ENCODE results near the gene USH2A.

USH2A gene

DNA sequence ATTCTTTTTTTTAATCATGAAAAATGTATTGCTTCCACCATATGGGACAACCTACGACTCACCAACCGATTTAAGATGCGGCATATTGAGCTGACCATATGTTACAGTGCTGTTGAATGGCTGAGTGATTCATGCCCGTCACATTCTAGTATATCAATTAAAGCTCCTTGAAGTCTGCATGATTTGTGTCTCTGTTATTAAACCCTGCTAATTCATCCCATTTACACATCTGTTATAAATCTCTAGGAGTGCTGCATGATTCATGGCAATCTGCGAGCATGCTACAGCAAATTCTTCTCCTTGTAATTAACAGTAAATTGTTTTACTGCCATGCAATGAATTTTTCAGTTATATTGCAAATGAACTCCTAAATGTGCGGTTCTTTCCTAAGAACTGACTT is 239.8 kb downstream of the USH2A start:
- H3K27me3 ChIP-seq (ENCODE audit: insufficient read depth, low read length, poor library complexity, severe bottlenecking) = no peaks in the 10 kb centered on the region
- H3K36me3 ChIP-seq (ENCODE audit: insufficient read depth, low read length) = no peaks in the 10 kb centered on the region
- no peaks in the 10 kb centered on the region for H3K9me2 ChIP-seq (replicated peaks; ENCODE audit: low read depth, low read length)
- H3K4me3 ChIP-seq (ENCODE audit: low read length, poor library complexity, severe bottlenecking) = no peak overlapping the region
- H3K9me3 ChIP-seq (ENCODE audit: insufficient read depth, low read depth, low read length) = no peaks in the 10 kb centered on the region
- H3K9ac ChIP-seq (ENCODE audit: low read depth, low read length, poor library complexity, severe bottlenecking) = no peak overlapping the region
- H3K4me2 ChIP-seq (ENCODE audit: low read depth, low read length, poor library complexity, severe bottlenecking) = no peak overlapping the region
- H3F3A ChIP-seq (ENCODE audit: low read depth) = no peaks in the 10 kb centered on the region
- H3K4me1 ChIP-seq (ENCODE audit: insufficient read depth, low read length, poor library complexity, severe bottlenecking) = no peaks in the 10 kb centered on the region
- TF ChIP-seq, protein P1, sequence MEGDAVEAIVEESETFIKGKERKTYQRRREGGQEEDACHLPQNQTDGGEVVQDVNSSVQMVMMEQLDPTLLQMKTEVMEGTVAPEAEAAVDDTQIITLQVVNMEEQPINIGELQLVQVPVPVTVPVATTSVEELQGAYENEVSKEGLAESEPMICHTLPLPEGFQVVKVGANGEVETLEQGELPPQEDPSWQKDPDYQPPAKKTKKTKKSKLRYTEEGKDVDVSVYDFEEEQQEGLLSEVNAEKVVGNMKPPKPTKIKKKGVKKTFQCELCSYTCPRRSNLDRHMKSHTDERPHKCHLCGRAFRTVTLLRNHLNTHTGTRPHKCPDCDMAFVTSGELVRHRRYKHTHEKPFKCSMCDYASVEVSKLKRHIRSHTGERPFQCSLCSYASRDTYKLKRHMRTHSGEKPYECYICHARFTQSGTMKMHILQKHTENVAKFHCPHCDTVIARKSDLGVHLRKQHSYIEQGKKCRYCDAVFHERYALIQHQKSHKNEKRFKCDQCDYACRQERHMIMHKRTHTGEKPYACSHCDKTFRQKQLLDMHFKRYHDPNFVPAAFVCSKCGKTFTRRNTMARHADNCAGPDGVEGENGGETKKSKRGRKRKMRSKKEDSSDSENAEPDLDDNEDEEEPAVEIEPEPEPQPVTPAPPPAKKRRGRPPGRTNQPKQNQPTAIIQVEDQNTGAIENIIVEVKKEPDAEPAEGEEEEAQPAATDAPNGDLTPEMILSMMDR (conservative IDR thresholded peaks at IDR 0.05; ENCODE audit: low read length) = no peak
- no peak for TF ChIP-seq EZH2phosphoT487 (IDR thresholded peaks at IDR 0.05; ENCODE audit: borderline replicate concordance)
- H3K79me2 ChIP-seq (ENCODE audit: insufficient read depth, low read length) = no peaks in the 10 kb centered on the region
- H2AFZ ChIP-seq (ENCODE audit: low read length) = no peak overlapping the region
- no peaks in the 10 kb centered on the region for H4K20me1 ChIP-seq (ENCODE audit: insufficient read depth, low read length, poor library complexity, severe bottlenecking)

DNA sequence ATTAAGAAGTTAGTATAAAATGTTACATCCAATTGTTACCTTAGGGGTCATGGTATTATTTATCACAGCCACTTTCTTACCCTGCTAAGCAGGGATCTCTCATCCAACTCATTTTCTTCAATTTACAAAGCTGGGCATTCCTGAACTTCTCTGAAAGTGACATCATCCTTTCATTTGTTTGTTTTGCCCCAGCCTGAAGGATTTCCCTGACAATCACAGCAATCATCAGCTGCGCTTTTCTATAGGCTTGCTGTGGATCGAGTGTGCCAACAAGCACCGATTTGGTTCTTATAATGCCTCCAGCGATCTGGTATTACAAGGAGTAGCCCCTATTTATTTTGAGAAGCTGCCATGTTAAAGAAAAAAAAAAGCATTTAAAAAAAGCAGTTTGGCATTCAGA is 240.2 kb downstream of the USH2A start:
- Histone ChIP-seq H3K9ac (ENCODE audit: low read depth, low read length, poor library complexity, severe bottlenecking) (no peak overlapping the region), H3K4me2 (ENCODE audit: low read depth, low read length, poor library complexity, severe bottlenecking) (no peak overlapping the region), H3K4me3 (ENCODE audit: low read length, poor library complexity, severe bottlenecking) (no peak overlapping the region), H4K20me1 (ENCODE audit: insufficient read depth, low read length, poor library complexity, severe bottlenecking) (no peaks in the 10 kb centered on the region), H3K27me3 (ENCODE audit: insufficient read depth, low read length, poor library complexity, severe bottlenecking) (no peaks in the 10 kb centered on the region), H3K9me2 (replicated peaks; ENCODE audit: low read depth, low read length) (no peaks in the 10 kb centered on the region), H3K36me3 (ENCODE audit: insufficient read depth, low read length) (no peaks in the 10 kb centered on the region), H3K9me3 (ENCODE audit: insufficient read depth, low read depth, low read length) (no peaks in the 10 kb centered on the region), H3K79me2 (ENCODE audit: insufficient read depth, low read length) (no peaks in the 10 kb centered on the region), H3K4me1 (ENCODE audit: insufficient read depth, low read length, poor library complexity, severe bottlenecking) (no peaks in the 10 kb centered on the region), H2AFZ (ENCODE audit: low read length) (no peak overlapping the region), H3F3A (ENCODE audit: low read depth) (no peaks in the 10 kb centered on the region)
- TF ChIP-seq, protein P1 (conservative IDR thresholded peaks at IDR 0.05; ENCODE audit: low read length) = no peak
- TF ChIP-seq EZH2phosphoT487 (IDR thresholded peaks at IDR 0.05; ENCODE audit: borderline replicate concordance) = no peak

DNA sequence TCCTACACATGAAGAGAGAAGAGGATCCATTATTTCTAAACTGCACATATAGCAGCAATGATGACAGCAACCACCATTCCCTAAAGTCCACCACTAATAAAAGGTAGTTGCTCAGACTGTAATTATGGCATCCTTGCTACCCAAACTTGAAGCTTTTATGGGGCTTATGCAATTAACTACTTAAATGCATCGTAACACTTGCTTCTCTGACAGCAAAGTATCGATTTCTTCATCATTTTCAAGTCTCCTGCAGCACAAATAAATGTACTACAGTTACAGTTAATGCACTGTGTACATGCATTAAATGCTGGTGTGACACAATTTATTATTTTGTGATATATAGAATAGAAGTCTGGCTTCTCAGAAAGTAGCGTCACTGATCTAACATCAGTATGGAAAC is 241.7 kb downstream of the USH2A start:
- Histone ChIP-seq H3K36me3 (ENCODE audit: insufficient read depth, low read length) (no peaks in the 10 kb centered on the region), H4K20me1 (ENCODE audit: insufficient read depth, low read length, poor library complexity, severe bottlenecking) (no peaks in the 10 kb centered on the region), H3K9me2 (replicated peaks; ENCODE audit: low read depth, low read length) (no peaks in the 10 kb centered on the region), H3K79me2 (ENCODE audit: insufficient read depth, low read length) (no peaks in the 10 kb centered on the region), H3K9me3 (ENCODE audit: insufficient read depth, low read depth, low read length) (no peaks in the 10 kb centered on the region), H3F3A (ENCODE audit: low read depth) (no peaks in the 10 kb centered on the region), H3K4me1 (ENCODE audit: insufficient read depth, low read length, poor library complexity, severe bottlenecking) (no peaks in the 10 kb centered on the region), H3K27me3 (ENCODE audit: insufficient read depth, low read length, poor library complexity, severe bottlenecking) (no peaks in the 10 kb centered on the region), H2AFZ (ENCODE audit: low read length) (no peak overlapping the region), H3K9ac (ENCODE audit: low read depth, low read length, poor library complexity, severe bottlenecking) (no peak overlapping the region), H3K4me2 (ENCODE audit: low read depth, low read length, poor library complexity, severe bottlenecking) (no peak overlapping the region), H3K4me3 (ENCODE audit: low read length, poor library complexity, severe bottlenecking) (no peak overlapping the region)
- TF ChIP-seq, protein P1 (conservative IDR thresholded peaks at IDR 0.05; ENCODE audit: low read length) = no peak
- TF ChIP-seq EZH2phosphoT487 (IDR thresholded peaks at IDR 0.05; ENCODE audit: borderline replicate concordance) = no peak
